UCSD-AML1 (cell line): ENCODE measurements around the gene PARD3.

Experiments used
- DNase-seq: peaks from one replicate; lab custom pipeline; 2025; ENCODE audit not compliant: unreplicated experiment; lab: John Stamatoyannopoulos, UW

PARD3 gene

GRCh38 chr10:34240039-34240438, 575.1 kb downstream of the PARD3 start:
- no peak for DNase-seq

- no peak for DNase-seq
Measured at GRCh38 chr10:34237898-34238455, 577.1 kb downstream of the PARD3 start.

DNA sequence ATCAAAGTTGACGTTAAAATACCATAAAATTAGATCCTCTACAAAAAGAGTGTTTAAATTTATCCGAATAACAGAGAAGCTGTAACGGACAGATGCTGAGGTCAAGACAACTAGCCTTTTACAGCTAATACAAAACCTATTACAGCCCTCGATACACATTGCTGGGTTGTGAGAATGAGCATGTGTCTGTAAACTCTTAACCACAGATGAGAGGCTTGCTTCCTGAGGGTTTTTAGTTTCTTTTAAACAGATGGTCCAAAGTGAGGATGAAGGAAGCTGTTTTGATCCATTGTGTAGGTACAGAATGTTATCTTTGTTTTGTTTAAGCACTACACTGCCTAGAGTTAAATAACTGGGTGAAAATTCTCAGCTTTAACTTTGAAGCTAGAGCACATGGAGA, 578.2 kb downstream of the PARD3 start:
- no peak for DNase-seq

DNA sequence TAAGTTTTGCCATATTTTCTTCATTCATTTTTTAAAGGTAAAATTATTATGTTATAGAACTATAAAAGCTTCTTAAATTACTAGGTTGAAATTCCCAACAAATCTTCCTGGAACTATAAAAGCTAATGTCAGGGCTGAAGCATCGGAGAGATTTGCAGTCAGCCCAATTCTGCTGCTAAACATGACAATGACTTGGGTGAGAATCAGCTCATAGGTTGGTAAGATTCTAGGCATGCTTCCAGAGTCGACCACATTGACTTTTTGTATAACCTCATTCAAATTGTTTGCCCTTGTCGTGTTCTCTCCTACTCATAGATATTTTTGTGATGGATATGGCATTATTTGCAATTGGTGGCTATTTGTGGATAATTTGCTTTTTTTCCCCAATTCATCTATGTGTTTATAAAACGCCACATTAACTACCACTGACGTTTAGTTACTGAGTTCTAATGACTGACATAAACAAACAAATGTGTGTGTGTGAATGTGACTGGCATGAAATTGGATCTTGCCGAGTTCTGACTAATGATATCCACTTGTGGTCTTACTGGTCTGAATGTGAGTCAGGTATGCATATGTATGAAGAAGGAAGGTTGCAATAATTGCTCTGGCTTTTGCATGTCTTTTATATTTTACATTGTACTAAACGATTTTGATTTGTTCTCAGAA, 579.8 kb downstream of the PARD3 start:
- DNase-seq = no peak

DNA sequence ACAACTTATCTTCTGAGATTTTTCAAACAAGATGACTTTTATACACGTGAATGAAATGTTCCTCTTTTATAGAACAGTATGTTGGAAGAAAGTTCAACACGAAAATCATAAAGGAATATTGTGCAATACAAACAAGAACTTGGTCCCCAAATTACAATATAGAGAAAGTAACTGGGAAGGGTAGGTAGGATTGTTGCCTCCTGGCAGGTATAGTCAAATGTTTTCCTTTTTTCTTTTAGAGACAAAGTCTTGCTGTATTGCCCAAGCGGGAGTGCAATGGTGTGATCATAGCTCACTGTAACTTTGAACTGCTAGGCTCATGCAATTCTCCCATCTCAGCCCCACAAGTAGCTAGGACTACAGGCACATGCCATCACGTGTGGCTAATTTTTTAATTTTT, 582.6 kb downstream of the PARD3 start:
- DNase-seq = no peak

DNA sequence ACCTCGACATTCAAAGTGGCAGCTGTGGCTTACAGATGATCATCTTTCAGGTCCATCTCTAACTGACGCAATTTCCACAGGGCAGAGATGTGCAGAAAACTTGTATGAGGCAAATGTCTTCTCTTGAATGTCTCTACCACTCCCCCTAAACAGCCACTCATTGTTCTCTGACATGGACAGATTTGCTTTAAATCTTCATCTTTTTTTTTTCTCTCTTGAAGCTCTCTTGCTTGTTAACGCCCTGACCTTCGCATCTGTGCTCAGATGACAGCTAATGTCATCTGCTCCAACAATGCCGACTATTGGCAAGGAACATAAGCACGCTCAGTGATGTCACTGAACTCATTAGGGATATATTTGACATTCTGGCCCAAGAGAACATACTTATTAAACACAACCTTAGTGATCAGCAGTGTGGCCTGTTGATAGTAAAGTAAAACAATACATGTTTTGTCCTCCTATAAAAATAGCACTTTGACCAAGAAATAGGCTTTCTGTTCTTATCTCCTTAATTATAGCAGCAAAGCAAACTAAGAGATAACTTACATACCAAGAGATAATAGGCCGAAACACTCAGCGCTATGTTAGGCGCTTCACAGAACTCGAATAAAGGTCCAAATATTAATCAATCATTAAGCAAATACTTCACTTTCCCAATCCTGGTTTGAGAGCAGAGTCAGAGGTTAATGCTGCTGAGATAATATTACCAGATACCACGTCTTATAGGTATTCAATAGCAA, 583.5 kb downstream of the PARD3 start:
- DNase-seq = no peak

GRCh38 chr10:34229917-34230316, 585.2 kb downstream of the PARD3 start:
- DNase-seq = no peak

DNA sequence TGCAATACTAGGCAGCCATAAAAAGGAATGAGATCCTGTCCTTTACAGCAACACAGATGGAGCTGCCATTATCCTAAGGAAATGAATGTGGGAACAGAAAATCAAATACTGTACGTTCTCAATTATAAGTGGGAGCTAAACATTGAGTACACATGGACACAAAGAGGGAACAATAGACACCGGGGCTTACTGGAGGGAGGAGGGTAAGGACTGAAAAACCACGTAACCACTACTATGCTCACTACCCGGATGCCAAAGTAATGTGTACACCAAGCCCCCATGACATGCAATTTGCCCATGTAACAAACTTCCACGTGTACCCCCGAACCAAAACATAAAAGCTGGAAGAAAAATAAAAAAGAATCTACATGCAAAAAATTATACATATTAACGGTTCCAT, 587.0 kb downstream of the PARD3 start:
- no peak for DNase-seq

- no peak for DNase-seq
Measured at GRCh38 chr10:34224639-34225038, 590.5 kb downstream of the PARD3 start.

GRCh38 chr10:34223658-34224057, 591.4 kb downstream of the PARD3 start:
- DNase-seq = no peak

DNA sequence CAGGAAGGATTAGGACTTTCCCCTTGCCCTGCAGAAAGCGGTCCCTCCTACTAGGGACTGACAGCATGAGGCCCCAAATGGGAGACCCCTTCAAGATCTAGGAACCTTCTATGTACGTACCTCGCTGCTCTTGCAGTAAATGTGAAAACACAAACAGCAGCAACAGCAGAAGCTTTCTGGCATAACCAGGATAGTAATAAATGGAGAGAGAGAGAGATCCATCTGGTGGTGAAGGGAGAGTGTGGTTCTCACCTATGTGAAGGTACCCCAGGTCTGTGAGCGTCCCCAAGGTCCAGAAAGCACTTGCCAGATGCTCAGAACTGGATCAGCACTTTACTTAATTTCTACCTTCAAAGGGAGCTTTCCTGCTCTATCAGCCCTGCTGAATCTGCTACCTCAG, 592.7 kb downstream of the PARD3 start:
- no peak for DNase-seq

DNA sequence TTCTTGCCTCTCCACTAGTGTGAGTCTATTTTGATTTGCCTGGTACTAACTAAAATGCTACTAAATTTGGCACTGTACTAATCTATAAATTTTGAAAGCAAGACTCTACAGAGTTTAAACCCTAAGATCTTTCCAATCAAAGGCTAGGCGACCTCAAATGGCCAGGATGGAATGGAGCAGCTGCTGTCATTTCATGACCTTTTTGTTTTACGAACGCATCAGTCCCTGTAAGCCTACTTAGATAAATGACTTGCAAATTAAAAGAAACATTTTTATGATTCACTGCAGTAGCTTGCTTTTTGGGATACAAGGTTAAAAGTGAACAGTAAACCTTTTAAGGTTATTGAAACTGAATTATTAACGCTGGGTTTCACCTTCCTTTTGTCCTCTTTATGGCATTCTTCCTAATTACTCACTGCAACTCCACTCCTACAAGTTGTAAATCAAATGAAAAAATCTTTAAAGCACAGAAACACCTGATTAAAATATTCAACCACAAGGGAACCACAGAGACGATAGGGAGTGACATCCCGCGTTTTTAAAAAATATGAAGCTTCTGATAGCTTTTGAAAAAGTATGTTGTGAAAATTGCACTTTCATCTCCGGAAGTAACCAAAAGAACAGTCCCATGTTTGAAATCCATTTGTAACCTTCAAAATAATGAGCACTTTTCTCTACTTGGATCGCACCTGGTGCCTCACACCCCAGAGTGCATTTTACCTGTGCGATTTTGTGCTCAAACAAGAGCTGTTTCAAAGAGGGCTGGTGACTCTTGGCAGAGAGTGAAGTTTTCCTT, 595.1 kb downstream of the PARD3 start:
- DNase-seq = no peak

GRCh38 chr10:34217524-34217923, 597.6 kb downstream of the PARD3 start:
- no peak for DNase-seq

DNA sequence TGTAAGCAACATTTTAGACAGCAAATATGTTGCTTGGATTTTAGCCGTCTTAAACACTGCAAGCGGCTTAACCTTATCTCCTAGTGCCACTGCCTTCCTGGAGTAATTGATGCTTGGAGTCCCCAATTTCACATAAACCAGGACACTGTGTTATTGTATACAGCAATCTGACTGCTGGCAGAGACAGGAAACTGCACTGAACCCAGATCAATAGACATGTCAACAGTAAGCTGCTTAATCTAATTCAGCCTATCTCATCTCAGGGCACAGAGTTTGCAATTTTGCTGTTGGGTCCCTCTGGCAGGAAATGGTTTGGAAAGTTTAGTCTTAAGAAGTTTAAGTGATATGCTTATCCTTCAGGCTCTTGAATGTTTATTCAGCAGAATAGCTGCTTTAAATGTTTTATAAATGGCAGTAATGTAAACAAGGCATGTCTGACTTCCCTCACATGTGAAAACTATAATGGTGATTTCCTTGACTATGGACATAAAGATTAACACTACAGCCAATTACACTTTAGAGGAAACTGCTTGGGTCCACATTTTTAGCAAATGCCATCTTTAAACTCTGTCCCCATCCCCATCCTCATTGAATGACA, 598.6 kb downstream of the PARD3 start:
- no peak for DNase-seq

- no peak for DNase-seq
Measured at GRCh38 chr10:34213805-34214197, 601.3 kb downstream of the PARD3 start.

- no peak for DNase-seq
Measured at GRCh38 chr10:34213193-34213804, 601.8 kb downstream of the PARD3 start.

GRCh38 chr10:34207343-34207742, 607.8 kb downstream of the PARD3 start:
- no peak for DNase-seq

GRCh38 chr10:34206935-34207268, 608.2 kb downstream of the PARD3 start:
- DNase-seq = no peak

DNA sequence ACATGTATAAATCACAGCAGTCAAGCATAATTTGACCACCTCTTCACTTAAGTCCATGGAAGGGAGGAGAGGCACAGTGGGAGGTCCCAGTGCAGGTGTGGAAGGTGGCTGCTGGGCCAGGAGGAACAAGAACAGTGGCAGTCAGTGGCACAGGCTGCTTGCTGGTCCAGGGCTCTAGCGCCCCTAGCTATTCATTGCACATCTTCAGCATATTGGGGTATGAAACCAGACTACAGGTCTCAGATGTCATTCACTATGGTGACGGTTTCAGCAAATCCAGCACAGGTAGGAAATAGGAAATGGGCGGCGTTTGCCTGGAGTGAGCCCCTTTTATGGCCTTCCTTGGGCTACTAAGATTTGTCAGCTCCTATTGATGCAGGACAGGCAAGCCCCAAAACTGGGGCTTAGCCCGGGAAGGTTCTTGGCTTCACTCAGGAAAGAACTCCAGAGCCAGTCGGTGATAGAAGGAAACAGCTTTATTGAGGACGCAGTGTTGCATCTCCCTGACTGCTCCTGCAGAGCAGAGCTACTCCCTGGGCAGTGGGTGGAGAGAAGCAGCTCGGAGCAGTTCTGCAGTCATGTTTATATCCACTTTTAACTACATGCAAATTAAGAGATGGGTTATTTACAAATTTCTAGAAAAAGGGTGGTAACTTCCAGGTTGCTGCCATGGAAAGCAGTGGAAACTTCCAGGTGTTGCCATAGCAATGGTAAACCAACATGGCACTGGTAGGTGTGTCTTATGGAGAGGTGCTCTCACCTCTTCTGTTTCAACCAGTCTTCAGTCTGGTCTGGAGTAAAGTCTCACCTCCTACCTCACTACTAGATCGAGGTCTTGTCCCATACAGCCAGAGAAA, 608.8 kb downstream of the PARD3 start:
- DNase-seq = no peak

DNA sequence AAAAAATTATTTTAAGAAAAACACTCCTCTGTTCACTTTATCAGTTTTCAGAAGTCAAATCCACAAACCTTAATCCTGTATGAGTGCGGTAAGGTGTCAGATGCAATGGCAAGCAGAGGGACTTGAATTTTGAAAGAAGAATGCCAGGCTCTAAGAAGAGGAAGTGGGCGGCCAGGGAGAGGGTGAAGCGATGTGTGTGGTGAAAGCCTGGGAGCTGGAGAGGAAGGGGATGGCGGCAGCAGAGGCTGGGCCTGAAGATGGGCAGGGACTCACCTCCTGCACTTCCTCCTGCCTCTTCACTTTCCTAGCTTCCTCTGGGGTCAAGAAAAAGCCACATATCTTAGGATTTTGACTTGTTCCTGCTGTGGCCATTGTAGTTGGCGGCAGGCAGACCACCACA, 609.6 kb downstream of the PARD3 start:
- DNase-seq = peak; percentile 63
